Activated CD4-positive, alpha-beta T cell treated with anti-CD3 and anti-CD28 coated beads, Interleukin-2, amount 10 ng/mL, durations not matched to agents 24 days and 14 days (primary cell): ENCODE data around the gene PYDC2. TPM values are rescaled to one million over a fixed set of nuclear protein-coding genes. Genes with fewer than 3 reads are reported as not detected.

Experiments used
- DNase-seq: peaks from one replicate; pipeline ENCODE4 v3.0.0; 2022
- H3K27ac Mint-ChIP-seq: one replicate; pipeline ENCODE4 v1.8.0; 2022; ENCODE audit warnings: mild to moderate bottlenecking, mixed read lengths
- H3K27me3 Mint-ChIP-seq: one replicate; pipeline ENCODE4 v1.8.0; 2022; ENCODE audit warnings: mixed read lengths
- H3K36me3 Mint-ChIP-seq: one replicate; pipeline ENCODE4 v1.8.0; 2022; ENCODE audit warnings: low read depth, mild to moderate bottlenecking, mixed read lengths
- H3K4me1 Mint-ChIP-seq: one replicate; pipeline ENCODE4 v1.8.0; 2021; ENCODE audit warnings: mixed read lengths
- H3K4me3 Mint-ChIP-seq: one replicate; pipeline ENCODE4 v1.8.0; 2022; ENCODE audit warnings: mild to moderate bottlenecking, moderate library complexity, mixed read lengths
- H3K9me3 Mint-ChIP-seq: one replicate; pipeline ENCODE4 v1.8.0; 2021; ENCODE audit warnings: mixed read lengths
- intact Hi-C: fragments of 100-400 bp; cut with micrococcal nuclease; formaldehyde crosslinking; loops from one replicate; pipeline ENCODE4 v1.15.1; 2023
- total RNA-seq: library from RNA; stranded (reverse); gene quantifications from 2 replicates; pipeline ENCODE4 v1.2.3, GENCODE V29; 2022

Gene PYDC2
- not detected in 2 replicates for total RNA-seq

- Mint-ChIP-seq H3K9me3 (no peaks in the 10 kb centered on the region), H3K36me3 (no peaks in the 10 kb centered on the region), H3K27me3 (no peaks in the 10 kb centered on the region), H3K27ac (no peak within 1 kb of the TSS), H3K4me1 (no peaks in the 10 kb centered on the region), H3K4me3 (no peak within 1 kb of the TSS)
- DNase-seq: no peak
- intact Hi-C loops: no loop called here
Observed at GRCh38 chr3:191461113-191461595, at the start of gene PYDC2. TSS of gene PYDC2 (plus strand) at chr3:191461163. CDS start at chr3:191461163, 0 bp downstream.

GRCh38 chr3:191412759-191413158 is 48.2 kb upstream of the PYDC2 start:
- Mint-ChIP-seq H3K9me3 (no peaks in the 10 kb centered on the region), H3K4me3 (no peak overlapping the region), H3K4me1 (peaks cover 3% of the 10 kb centered on the region), H3K27ac (no peak overlapping the region), H3K36me3 (no peaks in the 10 kb centered on the region), H3K27me3 (no peaks in the 10 kb centered on the region)
- intact Hi-C loops: no loop called here
- peak; percentile 36 for DNase-seq

GRCh38 chr3:191414286-191414685 is 46.7 kb upstream of the PYDC2 start:
- no peak overlapping the region for H3K27ac Mint-ChIP-seq
- DNase-seq: no peak
- intact Hi-C loops: no loop called here

GRCh38 chr3:191414732-191415131 is 46.2 kb upstream of the PYDC2 start:
- no peak overlapping the region for H3K27ac Mint-ChIP-seq
- no peak for DNase-seq
- H3K27me3 Mint-ChIP-seq: no peaks in the 10 kb centered on the region
- intact Hi-C loops: no loop called here
- H3K4me3 Mint-ChIP-seq: no peak overlapping the region
- H3K9me3 Mint-ChIP-seq: no peaks in the 10 kb centered on the region
- H3K36me3 Mint-ChIP-seq: no peaks in the 10 kb centered on the region
- H3K4me1 Mint-ChIP-seq: peaks cover 3% of the 10 kb centered on the region

More at GRCh38 chr3:191414286-191414685, 46.7 kb upstream of the PYDC2 start:
- H3K4me3 Mint-ChIP-seq: no peak overlapping the region
- peaks cover 3% of the 10 kb centered on the region for H3K4me1 Mint-ChIP-seq
- H3K27me3 Mint-ChIP-seq: no peaks in the 10 kb centered on the region
- no peaks in the 10 kb centered on the region for H3K36me3 Mint-ChIP-seq
- H3K9me3 Mint-ChIP-seq: no peaks in the 10 kb centered on the region

GRCh38 chr3:191415566-191415965 is 45.4 kb upstream of the PYDC2 start:
- Mint-ChIP-seq H3K27ac (no peak overlapping the region), H3K36me3 (no peaks in the 10 kb centered on the region), H3K4me3 (no peak overlapping the region)

GRCh38 chr3:191417457-191417729 is 43.6 kb upstream of the PYDC2 start:
- Mint-ChIP-seq H3K27ac (no peak overlapping the region), H3K36me3 (no peaks in the 10 kb centered on the region), H3K4me3 (no peak overlapping the region), H3K4me1 (peaks cover 3% of the 10 kb centered on the region), H3K9me3 (no peaks in the 10 kb centered on the region), H3K27me3 (no peaks in the 10 kb centered on the region)
- intact Hi-C loops: loop anchor here (2.0 kb wide), 1 partner anchor 1027 kb away; no protein-coding TSS in a partner anchor
- DNase-seq: no peak

More at GRCh38 chr3:191415566-191415965, 45.4 kb upstream of the PYDC2 start:
- no peaks in the 10 kb centered on the region for H3K9me3 Mint-ChIP-seq
- H3K4me1 Mint-ChIP-seq: peaks cover 3% of the 10 kb centered on the region
- no peaks in the 10 kb centered on the region for H3K27me3 Mint-ChIP-seq
- intact Hi-C loops: no loop called here
- DNase-seq: no peak

- Mint-ChIP-seq H3K36me3 (no peaks in the 10 kb centered on the region), H3K9me3 (no peaks in the 10 kb centered on the region), H3K27me3 (no peaks in the 10 kb centered on the region), H3K27ac (no peak overlapping the region), H3K4me1 (no peaks in the 10 kb centered on the region), H3K4me3 (no peak overlapping the region)
- DNase-seq: no peak
- intact Hi-C loops: loop anchor here (10.0 kb wide), 1 partner anchor 1004 kb away; no protein-coding TSS in a partner anchor
Observed at GRCh38 chr3:191420771-191421170, 40.2 kb upstream of the PYDC2 start.

GRCh38 chr3:191424881-191425280 is 36.1 kb upstream of the PYDC2 start:
- H3K27ac Mint-ChIP-seq: no peak overlapping the region
- no peaks in the 10 kb centered on the region for H3K4me1 Mint-ChIP-seq
- no peaks in the 10 kb centered on the region for H3K27me3 Mint-ChIP-seq
- H3K36me3 Mint-ChIP-seq: no peaks in the 10 kb centered on the region
- no peak overlapping the region for H3K4me3 Mint-ChIP-seq
- DNase-seq: no peak
- no peaks in the 10 kb centered on the region for H3K9me3 Mint-ChIP-seq
- intact Hi-C loops: loop anchor here (10.0 kb wide), 1 partner anchor 1000 kb away; no protein-coding TSS in a partner anchor

- Mint-ChIP-seq H3K4me1 (no peaks in the 10 kb centered on the region), H3K36me3 (no peaks in the 10 kb centered on the region), H3K27ac (no peak overlapping the region), H3K4me3 (no peak overlapping the region), H3K27me3 (no peaks in the 10 kb centered on the region), H3K9me3 (no peaks in the 10 kb centered on the region)
- intact Hi-C loops: loop anchor here (10.0 kb wide), 1 partner anchor 999 kb away; no protein-coding TSS in a partner anchor
- no peak for DNase-seq
Observed at GRCh38 chr3:191425322-191425734, 35.6 kb upstream of the PYDC2 start.

GRCh38 chr3:191426311-191426710 is 34.7 kb upstream of the PYDC2 start:
- Mint-ChIP-seq H3K4me3 (no peak overlapping the region), H3K36me3 (no peaks in the 10 kb centered on the region), H3K4me1 (no peaks in the 10 kb centered on the region), H3K27ac (no peak overlapping the region), H3K27me3 (no peaks in the 10 kb centered on the region), H3K9me3 (no peaks in the 10 kb centered on the region)
- intact Hi-C loops: loop anchor here (10.0 kb wide), 1 partner anchor 998 kb away; no protein-coding TSS in a partner anchor
- no peak for DNase-seq

GRCh38 chr3:191428177-191428576 is 32.8 kb upstream of the PYDC2 start:
- no peak overlapping the region for H3K27ac Mint-ChIP-seq
- no peak overlapping the region for H3K4me3 Mint-ChIP-seq
- no peaks in the 10 kb centered on the region for H3K27me3 Mint-ChIP-seq
- H3K36me3 Mint-ChIP-seq: no peaks in the 10 kb centered on the region
- no peaks in the 10 kb centered on the region for H3K9me3 Mint-ChIP-seq
- no peak for DNase-seq
- intact Hi-C loops: loop anchor here (10.0 kb wide), 1 partner anchor 997 kb away; no protein-coding TSS in a partner anchor
- no peaks in the 10 kb centered on the region for H3K4me1 Mint-ChIP-seq

GRCh38 chr3:191430103-191430502 is 30.9 kb upstream of the PYDC2 start:
- no peaks in the 10 kb centered on the region for H3K4me1 Mint-ChIP-seq
- H3K27me3 Mint-ChIP-seq: no peaks in the 10 kb centered on the region
- DNase-seq: no peak
- H3K4me3 Mint-ChIP-seq: no peak overlapping the region
- no peaks in the 10 kb centered on the region for H3K36me3 Mint-ChIP-seq
- H3K9me3 Mint-ChIP-seq: no peaks in the 10 kb centered on the region
- no peak overlapping the region for H3K27ac Mint-ChIP-seq
- intact Hi-C loops: no loop called here

- Mint-ChIP-seq H3K4me1 (no peaks in the 10 kb centered on the region), H3K36me3 (no peaks in the 10 kb centered on the region), H3K27me3 (no peaks in the 10 kb centered on the region), H3K27ac (no peak overlapping the region), H3K9me3 (no peaks in the 10 kb centered on the region), H3K4me3 (no peak overlapping the region)
- no peak for DNase-seq
- intact Hi-C loops: no loop called here
Observed at GRCh38 chr3:191431160-191431822, 29.7 kb upstream of the PYDC2 start.

- Mint-ChIP-seq H3K27me3 (no peaks in the 10 kb centered on the region), H3K4me1 (no peaks in the 10 kb centered on the region), H3K4me3 (no peak overlapping the region), H3K27ac (no peak overlapping the region), H3K9me3 (no peaks in the 10 kb centered on the region), H3K36me3 (no peaks in the 10 kb centered on the region)
- no peak for DNase-seq
- intact Hi-C loops: no loop called here
Observed at GRCh38 chr3:191432162-191432561, 28.8 kb upstream of the PYDC2 start.

- no peaks in the 10 kb centered on the region for H3K4me1 Mint-ChIP-seq
- H3K36me3 Mint-ChIP-seq: no peaks in the 10 kb centered on the region
- intact Hi-C loops: no loop called here
Observed at GRCh38 chr3:191434024-191434423, 26.9 kb upstream of the PYDC2 start.

More at GRCh38 chr3:191434024-191434423, 26.9 kb upstream of the PYDC2 start:
- Mint-ChIP-seq H3K27me3 (no peaks in the 10 kb centered on the region), H3K4me3 (no peak overlapping the region), H3K9me3 (no peaks in the 10 kb centered on the region), H3K27ac (no peak overlapping the region)
- DNase-seq: no peak
